H4 (cell line): ENCODE results near the gene TMEM163. TPM values are rescaled to one million over a fixed set of nuclear protein-coding genes. Genes with fewer than 3 reads are reported as not detected.
"Not testable (repeated sequence)": the region's sequence is repeated elsewhere in the genome, so short reads cannot be mapped to it uniquely, and the experiment has no call there.

Source experiments
- DNase-seq: peaks from one replicate; pipeline ENCODE4 v3.0.0-alpha.2; 2015; ENCODE audit warnings: low spot score
- total RNA-seq: library from RNA; depleted of rRNA; stranded (reverse); fragments of >200 nt; shearing (Covaris generic); gene quantifications from 2 replicates; pipeline ENCODE4 v1.2.3, GENCODE V29; 2014

TMEM163 gene
- total RNA-seq, 1 experiment from 2014 or later: not detected

- DNase-seq: peak; percentile 42
These were observed 96.7 kb downstream of the TMEM163 start for GRCh38 chr2:134621939-134622705.

GRCh38 chr2:134619250-134619649 lies 99.5 kb downstream of the TMEM163 start:
- DNase-seq: no peak

DNA sequence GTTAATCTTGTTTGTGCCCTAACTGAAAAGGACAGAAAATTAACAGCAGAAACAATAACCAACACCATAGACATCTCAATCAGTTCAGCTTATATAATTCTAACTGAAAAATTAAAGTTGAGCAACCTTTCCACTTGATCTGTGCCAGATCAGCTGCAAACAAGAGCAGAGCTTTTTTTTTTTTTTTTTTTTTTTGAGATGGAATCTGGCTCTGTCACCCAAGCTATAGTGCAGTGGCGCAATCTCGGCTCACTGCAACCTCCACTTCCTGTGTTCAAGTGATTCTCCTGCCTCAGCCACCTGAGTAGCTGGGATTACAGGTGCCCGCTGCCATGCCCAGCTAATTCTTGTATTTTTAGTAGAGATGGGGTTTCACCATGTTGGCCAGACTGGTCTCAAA lies 103.3 kb downstream of the TMEM163 start:
- not testable (repeated sequence) for DNase-seq

GRCh38 chr2:134611316-134611715 lies 107.5 kb downstream of the TMEM163 start:
- no peak for DNase-seq

GRCh38 chr2:134610871-134611270 lies 107.9 kb downstream of the TMEM163 start:
- DNase-seq: no peak

- no peak for DNase-seq
These were observed 108.8 kb downstream of the TMEM163 start for GRCh38 chr2:134609924-134610513.

- DNase-seq: no peak
These were observed 114.8 kb downstream of the TMEM163 start for GRCh38 chr2:134603966-134604365.

DNA sequence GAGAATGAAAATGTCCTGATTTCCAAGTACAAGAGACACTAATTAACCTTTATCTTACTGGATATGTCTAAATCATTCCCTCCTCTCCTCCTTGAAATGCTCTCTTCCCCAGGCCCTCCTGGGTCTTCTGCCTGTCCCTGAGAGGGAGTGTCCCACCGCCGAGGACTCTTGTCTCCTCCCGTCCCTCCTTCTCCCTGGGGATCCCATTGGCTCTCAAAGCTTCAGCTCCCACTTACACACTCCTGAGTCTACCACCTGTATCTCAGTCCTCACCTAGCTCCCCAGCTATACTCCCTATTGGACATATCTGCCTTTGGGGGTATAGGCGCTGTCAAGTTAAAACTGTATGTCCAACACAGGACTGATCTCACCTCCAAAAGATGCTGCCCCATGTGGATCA lies 116.1 kb downstream of the TMEM163 start:
- no peak for DNase-seq

DNA sequence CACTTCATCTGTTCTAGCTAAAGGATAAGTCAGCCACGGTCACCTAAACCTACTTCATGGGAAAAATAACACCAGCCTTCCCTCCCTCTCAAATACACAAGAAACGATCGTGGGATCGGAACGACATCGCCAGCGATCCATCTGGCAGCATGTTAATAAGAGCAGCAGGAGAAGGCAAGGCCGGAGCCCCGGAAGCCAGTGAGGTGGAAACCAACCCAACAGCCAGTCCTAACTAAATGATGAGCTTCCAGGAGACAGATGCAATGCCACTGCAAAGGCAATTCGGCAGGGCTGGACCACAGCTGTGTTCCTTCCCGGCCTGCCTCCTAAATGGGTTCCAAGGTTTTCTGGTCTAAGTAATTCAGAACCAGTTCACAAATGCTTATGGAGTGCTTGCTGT lies 117.5 kb downstream of the TMEM163 start:
- DNase-seq: no peak

DNA sequence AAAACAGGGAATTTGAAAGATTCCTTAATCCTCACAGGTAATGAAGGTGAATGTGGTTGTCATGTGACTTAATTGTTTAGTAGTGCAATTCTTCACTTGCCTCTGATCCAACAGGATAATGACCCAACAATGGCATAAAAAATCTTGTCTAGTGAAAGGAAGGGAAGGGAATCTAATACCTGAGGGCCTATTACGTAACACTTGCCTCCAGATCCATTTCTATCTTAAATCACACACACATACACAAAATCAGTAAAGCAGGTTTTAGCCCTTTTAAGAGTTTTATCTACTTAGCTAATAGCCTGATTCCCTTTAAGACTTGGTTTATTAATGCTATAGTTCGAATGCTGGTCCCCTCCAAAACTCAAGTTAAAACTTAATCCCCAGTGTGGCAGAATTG lies 118.6 kb downstream of the TMEM163 start:
- no peak for DNase-seq

- no peak for DNase-seq
These were observed 119.6 kb downstream of the TMEM163 start for GRCh38 chr2:134599236-134599635.

DNA sequence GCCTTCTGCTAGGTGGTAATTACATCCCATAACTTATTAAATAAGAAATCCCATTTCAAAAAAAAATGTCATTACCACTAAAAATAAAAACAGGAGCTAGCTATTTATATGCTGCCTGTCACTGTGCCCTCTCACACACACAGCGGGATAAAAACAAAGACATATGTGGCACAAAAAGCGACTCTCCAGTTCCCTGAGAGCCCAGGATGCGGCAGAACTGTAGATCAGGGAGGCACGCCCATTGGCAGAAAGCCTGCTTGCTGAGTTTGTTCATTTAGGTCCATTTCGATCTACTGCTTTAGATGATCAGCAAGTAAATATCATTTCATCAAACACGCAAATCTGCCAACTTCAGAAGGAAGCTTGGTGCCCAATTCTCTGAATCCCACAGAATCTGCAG lies 124.4 kb downstream of the TMEM163 start:
- DNase-seq: no peak

- no peak for DNase-seq
These were observed 125.3 kb downstream of the TMEM163 start for GRCh38 chr2:134593519-134593918.

GRCh38 chr2:134592377-134592776 lies 126.4 kb downstream of the TMEM163 start:
- DNase-seq: no peak

DNA sequence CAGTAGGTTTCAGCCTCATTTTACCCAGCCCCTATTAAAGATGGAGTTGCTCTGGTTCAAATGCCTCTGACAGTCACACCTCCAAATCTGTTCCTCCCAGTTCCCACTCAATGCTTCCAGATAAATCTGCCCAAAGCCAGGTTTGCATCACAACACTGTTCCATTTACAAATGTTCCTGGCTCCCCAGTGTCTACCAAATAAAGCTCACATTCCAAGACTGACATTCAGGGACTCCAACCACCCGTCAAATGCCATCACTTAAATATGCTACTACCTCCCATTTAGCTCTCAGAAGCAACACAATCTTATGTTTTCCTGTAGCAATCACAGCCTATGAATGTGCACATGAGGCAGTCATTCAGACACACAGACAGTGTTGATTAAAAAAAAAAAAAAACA lies 127.3 kb downstream of the TMEM163 start:
- no peak for DNase-seq

DNA sequence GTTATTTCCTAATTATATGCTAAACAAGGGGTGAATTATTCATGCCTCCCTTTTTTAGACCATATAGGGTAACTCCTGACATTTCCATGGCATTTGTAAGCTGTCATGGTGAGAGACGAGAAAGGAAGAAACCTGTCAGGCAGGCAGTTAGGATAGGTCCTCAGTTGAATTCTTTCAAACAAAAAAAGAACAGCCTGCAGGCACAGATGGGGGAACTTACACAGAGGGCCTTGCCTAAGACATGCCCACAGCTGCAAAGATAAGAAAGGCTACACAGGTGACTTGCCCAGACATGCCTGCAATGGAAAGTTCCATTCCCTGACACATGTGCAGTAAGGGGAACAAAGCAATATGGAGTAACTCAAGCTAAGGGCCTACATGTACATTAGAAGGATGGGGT lies 128.1 kb downstream of the TMEM163 start:
- no peak for DNase-seq

DNA sequence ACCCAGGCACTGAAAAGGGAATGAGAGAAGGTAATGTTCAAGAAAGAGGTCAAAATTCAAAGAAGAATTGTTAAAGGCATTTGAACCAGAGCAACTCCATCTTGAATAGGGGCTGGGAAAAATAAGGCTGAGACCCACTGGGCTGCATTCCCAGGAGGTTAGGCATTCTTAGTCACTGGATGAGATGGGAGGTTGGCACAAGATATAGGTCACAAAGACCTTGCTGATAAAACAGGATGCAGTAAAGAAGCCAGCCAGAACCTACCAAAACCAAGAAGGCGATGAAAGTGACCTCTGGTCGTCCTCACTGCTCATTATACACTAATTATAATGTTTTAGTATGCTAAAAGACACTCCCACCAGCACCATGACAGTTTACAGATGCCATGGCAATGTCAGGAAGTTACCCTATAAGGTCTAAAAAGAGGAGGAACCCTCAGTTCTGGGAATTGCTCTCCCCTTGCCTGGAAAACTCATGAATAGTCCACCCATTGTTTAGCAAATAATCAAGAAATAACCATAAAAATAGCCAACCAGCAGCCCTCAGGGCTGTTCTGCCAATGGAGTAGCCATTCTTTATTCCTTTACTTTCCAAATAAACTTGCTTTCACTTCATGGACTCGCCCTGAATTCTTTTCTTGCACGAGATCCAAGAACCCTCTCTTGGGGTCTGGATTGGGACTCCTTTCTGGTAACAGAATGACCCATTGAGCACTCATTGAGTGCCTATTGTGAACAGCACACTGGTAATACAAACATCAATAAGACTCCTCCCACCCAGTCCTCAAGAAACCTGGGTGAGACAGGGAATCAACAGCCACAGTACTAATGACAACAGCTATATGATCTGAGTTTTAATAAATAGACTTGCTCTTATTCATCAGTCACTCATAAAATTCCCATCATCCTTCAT lies 129.4 kb downstream of the TMEM163 start:
- DNase-seq: not testable (repeated sequence)

DNA sequence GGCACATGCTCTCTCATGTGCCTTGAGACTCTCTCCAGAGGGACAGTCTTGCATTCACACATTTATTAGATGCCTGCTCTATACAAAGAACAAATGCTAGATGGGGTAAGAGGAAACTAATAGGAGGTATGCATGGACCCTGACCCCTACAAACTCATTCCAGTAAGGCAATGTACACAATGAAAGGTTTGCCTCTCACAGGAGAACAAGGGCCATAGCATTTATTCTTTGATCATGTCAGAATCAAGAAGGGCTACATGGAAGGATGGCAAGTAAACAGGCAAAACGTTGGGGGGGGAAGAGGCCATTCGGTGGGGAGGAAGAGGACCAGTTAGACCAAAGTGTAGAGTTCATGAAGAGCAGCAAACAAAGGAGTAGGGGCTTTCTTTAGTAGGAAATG lies 130.2 kb downstream of the TMEM163 start:
- no peak for DNase-seq

- DNase-seq: peak; percentile 10
These were observed 132.4 kb downstream of the TMEM163 start for GRCh38 chr2:134586326-134586965.

DNA sequence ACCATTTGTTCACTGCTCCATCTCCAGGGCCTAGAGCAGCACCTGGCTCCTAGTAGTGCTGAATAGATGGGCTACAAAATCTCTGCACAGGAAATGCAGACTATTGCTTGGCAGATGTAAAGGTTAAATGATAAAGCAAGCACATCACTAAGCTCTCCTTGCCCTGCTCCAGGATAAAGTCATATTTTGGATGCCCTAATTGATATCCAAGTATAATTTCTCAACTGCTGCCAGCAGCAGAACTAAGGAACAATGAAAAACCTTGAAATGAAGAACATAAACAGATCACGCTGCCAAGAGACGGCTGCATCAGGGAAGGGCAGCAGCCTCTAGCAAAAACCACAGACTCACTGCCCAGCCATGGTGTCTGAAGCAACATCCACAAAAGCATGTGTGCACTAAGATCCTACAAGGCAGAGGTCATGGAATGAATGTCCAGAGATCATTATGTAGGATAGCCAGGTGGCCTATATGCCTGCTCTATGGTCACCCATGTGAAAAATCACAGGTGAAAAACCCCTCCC lies 134.7 kb downstream of the TMEM163 start:
- no peak for DNase-seq

GRCh38 chr2:134583462-134583861 lies 135.3 kb downstream of the TMEM163 start:
- no peak for DNase-seq

- DNase-seq: no peak
These were observed 136.3 kb downstream of the TMEM163 start for GRCh38 chr2:134582547-134582899.
